ENCODE results near the gene CCDC85C. TPM values are rescaled to one million over a fixed set of nuclear protein-coding genes. Genes with fewer than 3 reads are reported as not detected.

CCDC85C gene
- total and polyA plus RNA-seq, 10 donors, result 1.6 to 12.4 (median 8.1) TPM

GRCh38 chr14:99615497-99616157, 11.6 kb upstream of the CCDC85C start:
- Histone ChIP-seq H3K27ac (no peak overlapping the region), H3K36me3 (no peaks in the 10 kb centered on the region), H3K27me3 (replicated peaks in 1 of 7) (peaks cover 0 to 45% (median 0%) of the 10 kb centered on the region in 7 donors), H3K9me3 (no peaks in the 10 kb centered on the region), H3K4me1 (peaks cover 0 to 29% (median 17%) of the 10 kb centered on the region in 6 donors), H3K4me3 (no peak overlapping the region)
- 59 to 70% (median 63%) methylated on average over 7 of the region's 7 CpGs for WGBS, 5 donors
- intact Hi-C loops (cut with DNase I; ENCODE audit: low total_unique reads), result no loop called here
- no peak for DNase-seq
- TF ChIP-seq POLR2AphosphoS5 (IDR thresholded peaks at IDR 0.05) (no peak), POLR2A (IDR thresholded peaks at IDR 0.05) (no peak), CTCF (IDR thresholded peaks at IDR 0.05 in 8 of 11, conservative IDR thresholded peaks at IDR 0.05 in 3 of 11) (no peak)

- intact Hi-C loops (cut with DNase I; ENCODE audit: low total_unique reads), result no loop called here
- H3K36me3 ChIP-seq, result no peaks in the 10 kb centered on the region
- H3K27ac ChIP-seq, result no peak overlapping the region
- TF ChIP-seq POLR2A (IDR thresholded peaks at IDR 0.05) (no peak), POLR2AphosphoS5 (IDR thresholded peaks at IDR 0.05) (no peak), CTCF (IDR thresholded peaks at IDR 0.05 in 8 of 11, conservative IDR thresholded peaks at IDR 0.05 in 3 of 11) (no peak)
- WGBS, 5 donors, result 82 to 93% (median 86%) methylated on average over 8 of the region's 8 CpGs
- no peak for DNase-seq
- no peaks in the 10 kb centered on the region for H3K9me3 ChIP-seq
- peaks cover 0 to 15% (median 10%) of the 10 kb centered on the region in 6 donors for H3K4me1 ChIP-seq
- peaks cover 0 to 19% (median 0%) of the 10 kb centered on the region in 7 donors for H3K27me3 ChIP-seq (replicated peaks in 1 of 7)
- H3K4me3 ChIP-seq, result no peak overlapping the region
These were observed 8.8 kb upstream of the CCDC85C start for GRCh38 chr14:99612738-99613330.

DNA sequence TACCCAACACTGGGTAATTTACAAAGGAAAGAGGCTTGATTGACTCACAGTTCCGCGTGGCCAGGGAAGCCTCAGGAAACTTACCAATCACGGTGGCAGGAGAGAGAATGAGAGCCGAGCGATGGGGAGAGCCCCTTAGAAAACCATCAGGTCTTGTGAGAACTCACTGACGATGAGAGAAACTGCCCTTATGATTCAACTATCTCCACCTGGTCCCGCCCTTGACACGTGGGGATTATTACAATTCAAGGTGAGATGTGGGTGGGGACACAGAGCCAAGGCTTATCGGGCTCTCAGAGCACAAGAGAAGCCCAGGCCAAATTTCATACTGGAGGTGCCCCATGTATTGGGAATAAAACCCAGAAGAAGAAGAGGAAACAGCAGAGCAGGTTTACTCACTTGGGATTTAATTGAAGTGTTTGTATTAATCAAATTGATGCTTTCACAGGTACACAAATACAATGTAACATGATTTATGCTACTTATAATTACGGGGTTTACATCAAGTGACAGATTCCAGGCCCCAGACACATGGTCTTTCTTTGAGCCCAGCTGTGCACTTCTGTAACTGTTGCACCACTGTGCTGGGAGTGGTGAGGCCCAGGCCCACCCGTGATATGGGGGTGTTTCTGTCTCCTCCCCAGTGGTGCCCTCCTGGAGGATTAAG, 8.2 kb upstream of the CCDC85C start:
- TF ChIP-seq POLR2A (IDR thresholded peaks at IDR 0.05), result no peak
- no peak for TF ChIP-seq CTCF (IDR thresholded peaks at IDR 0.05 in 8 of 11, conservative IDR thresholded peaks at IDR 0.05 in 3 of 11)
- no peak for TF ChIP-seq POLR2AphosphoS5 (IDR thresholded peaks at IDR 0.05)
- no peak for DNase-seq
- H3K27me3 ChIP-seq (replicated peaks in 1 of 7), result peaks cover 0 to 13% (median 0%) of the 10 kb centered on the region in 7 donors
- H3K4me3 ChIP-seq, result no peak overlapping the region
- H3K36me3 ChIP-seq, result no peaks in the 10 kb centered on the region
- peaks cover 0 to 11% (median 7%) of the 10 kb centered on the region in 6 donors for H3K4me1 ChIP-seq
- H3K9me3 ChIP-seq, result no peaks in the 10 kb centered on the region
- intact Hi-C loops (cut with DNase I; ENCODE audit: low total_unique reads), result no loop called here
- no peak overlapping the region for H3K27ac ChIP-seq
- WGBS, 5 donors, result 70 to 83% (median 80%) methylated on average over 11 of the region's 11 CpGs

DNA sequence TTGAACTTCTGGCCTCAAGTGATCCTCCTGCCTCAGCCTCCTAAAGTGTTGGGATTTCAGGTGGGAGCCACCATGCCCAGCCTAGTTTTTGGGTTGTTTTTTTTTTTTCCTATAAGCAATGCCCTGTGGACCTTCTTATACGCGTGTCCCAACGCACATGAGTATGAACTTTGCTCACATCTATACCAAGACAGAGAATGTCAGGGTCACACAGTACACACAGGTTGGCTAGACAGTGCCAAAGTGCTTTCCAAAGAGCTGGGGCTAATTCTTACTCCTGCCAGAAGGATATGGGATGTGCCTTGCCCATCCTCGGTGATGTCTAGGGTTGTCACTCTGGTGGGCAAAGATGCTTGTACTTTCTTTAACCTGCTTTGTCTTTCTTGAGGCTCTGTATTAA, 7.6 kb upstream of the CCDC85C start:
- no peak for DNase-seq
- H3K4me1 ChIP-seq, result peaks cover 0 to 7% (median 2%) of the 10 kb centered on the region in 6 donors
- WGBS, 5 donors, result 94 to 99% (median 98%) methylated on average over 4 of the region's 4 CpGs
- intact Hi-C loops (cut with DNase I; ENCODE audit: low total_unique reads), result no loop called here
- no peaks in the 10 kb centered on the region for H3K36me3 ChIP-seq
- peaks cover 0 to 11% (median 0%) of the 10 kb centered on the region in 7 donors for H3K27me3 ChIP-seq (replicated peaks in 1 of 7)
- H3K4me3 ChIP-seq, result no peak overlapping the region
- TF ChIP-seq POLR2AphosphoS5 (IDR thresholded peaks at IDR 0.05) (no peak), CTCF (IDR thresholded peaks at IDR 0.05 in 8 of 11, conservative IDR thresholded peaks at IDR 0.05 in 3 of 11) (no peak), POLR2A (IDR thresholded peaks at IDR 0.05) (no peak)
- H3K27ac ChIP-seq, result no peak overlapping the region
- H3K9me3 ChIP-seq, result no peaks in the 10 kb centered on the region

All from spleen (tissue), 11 donors.